Measurements from ENCODE around the gene PFKFB3.

GRCh38 chr10:6270951-6271350, 68.2 kb downstream of the PFKFB3 start:
- no peak for TF ChIP-seq HOXA7 (CRISPR knock-in tag; IDR thresholded peaks at IDR 0.05; ENCODE audit: borderline replicate concordance)
- no peak for TF ChIP-seq ZNF707 (tag by site-specific recombination; IDR thresholded peaks at IDR 0.05)
- TF ChIP-seq ZNF24 (tag by site-specific recombination; IDR thresholded peaks at IDR 0.05) = no peak
- TF ChIP-seq REST (tag by site-specific recombination; IDR thresholded peaks at IDR 0.05) = no peak
- no peak for TF ChIP-seq ZNF645 (tag by site-specific recombination; IDR thresholded peaks at IDR 0.05)
- TF ChIP-seq CTCF (tag by site-specific recombination; IDR thresholded peaks at IDR 0.05) = no peak
- no peak for TF ChIP-seq KLF17 (tag by site-specific recombination; IDR thresholded peaks at IDR 0.05)
- TF ChIP-seq ZNF704 (tag by site-specific recombination; IDR thresholded peaks at IDR 0.05) = no peak
- no peak for TF ChIP-seq ZNF138 (tag by site-specific recombination; IDR thresholded peaks at IDR 0.05; ENCODE audit: borderline replicate concordance)
- TF ChIP-seq ZNF837 (tag by site-specific recombination; IDR thresholded peaks at IDR 0.05) = no peak
- TF ChIP-seq ZNF513 (tag by site-specific recombination; IDR thresholded peaks at IDR 0.05) = no peak
